K562 (cell line): ENCODE data around the gene GBP5. TPM values are rescaled to one million over a fixed set of nuclear protein-coding genes. Genes with fewer than 3 reads are reported as not detected.

Experiments used
- ATAC-seq: fragments of 200-7000 bp; cut with Tn5 transposase; 3 replicates; pipeline ENCODE4 v1.9.1; 2020; ENCODE audit warnings: moderate library complexity
- BruUV-seq: library from RNA; stranded (reverse); fragments of 400-500 nt; replicated peaks from 2 replicates; lab custom pipeline; 2021; lab: Mats Ljungman, UMichigan
- CTCF ChIA-PET: fragments of 300-600 bp; formaldehyde crosslinking; extraction: SDS; loops from one replicate; lab custom pipeline; 2021; ENCODE audit warnings: low intra/inter-chr PET ratio; lab: Yijun Ruan, JAX
- POLR2A ChIA-PET: fragments of 300-600, 350-650 bp; sonication (Branson Sonifier 250); formaldehyde crosslinking; extraction: SDS; loops from one replicate; lab custom pipeline; 2021; ENCODE audit warnings: antibody characterized with exemption, inconsistent platforms; lab: Yijun Ruan, JAX
- DNase-seq, 4 experiments: peaks; one replicate each; pipeline versions ENCODE4 v3.0.0 to v3.0.0-alpha.2; 2011 to 2018; ENCODE audit warnings: low spot score in 3 of 4, mixed read lengths in 3 of 4; ENCODE audit errors: extremely low read depth in 1 of 4
- FAIRE-seq: peaks from 2 replicates; lab custom pipeline; 2011; peaks lifted over from hg19 to GRCh38; lab: Jason Lieb, UNC
- H2AFZ ChIP-seq: 2 replicates; pipeline ENCODE4 v1.6.0; 2011; ENCODE audit warnings: low read depth, low read length, control low read depth, inconsistent platforms
- H3K27ac ChIP-seq: fragments of 200-600 bp; 3 replicates; pipeline ENCODE4 v1.8.0; 2011; ENCODE audit warnings: low read depth, mild to moderate bottlenecking, control low read depth, inconsistent platforms, low read length, moderate library complexity, mixed read lengths; ENCODE audit errors: extremely low read depth
- H3K27me3 ChIP-seq, 2 experiments: fragments of 300-600 bp in 1 of 2; 2 replicates in 1 of 2; 3 replicates in 1 of 2; pipeline versions ENCODE4 v1.6.0 to v1.8.0; 2011; ENCODE audit warnings: inconsistent platforms in 2 of 2, low read length in 2 of 2, mild to moderate bottlenecking in 1 of 2, mixed read lengths in 1 of 2, moderate library complexity in 1 of 2; ENCODE audit not compliant: control insufficient read depth in 2 of 2, insufficient read depth in 2 of 2
- H3K36me3 ChIP-seq: fragments of 300-600 bp; 3 replicates; pipeline ENCODE4 v1.8.0; 2011; ENCODE audit warnings: mild to moderate bottlenecking, low read length, inconsistent platforms; ENCODE audit not compliant: control insufficient read depth, insufficient read depth
- H3K4me1 ChIP-seq, 2 experiments: fragments of 200-600 bp in 1 of 2; replicated peaks in 1 of 2; 2 replicates in 1 of 2; 3 replicates in 1 of 2; pipeline versions ENCODE4 v1.5.1 to v1.8.0; 2011; ENCODE audit warnings: inconsistent platforms in 2 of 2, low read length in 2 of 2, mild to moderate bottlenecking in 1 of 2, mixed read lengths in 1 of 2, moderate library complexity in 1 of 2; ENCODE audit not compliant: control insufficient read depth in 2 of 2, insufficient read depth in 2 of 2
- H3K4me2 ChIP-seq: 2 replicates; pipeline ENCODE4 v1.6.1; 2011; ENCODE audit warnings: low read length, control low read depth, inconsistent platforms, mixed read lengths; ENCODE audit not compliant: insufficient read depth
- H3K4me3 ChIP-seq: fragments of 200-600 bp; sonication (generic), shearing (Covaris generic); 2 replicates; pipeline ENCODE4 v1.5.1; 2016; ENCODE audit warnings: control low read depth, inconsistent platforms
- H3K79me2 ChIP-seq: fragments of 200-600 bp; 3 replicates; pipeline ENCODE4 v1.8.0; 2011; ENCODE audit warnings: low read length, inconsistent platforms; ENCODE audit not compliant: control insufficient read depth, insufficient read depth
- H3K9ac ChIP-seq, 2 experiments: 2 replicates each; pipeline versions ENCODE4 v1.6.0 to v1.6.1; 2011; ENCODE audit warnings: low read depth in 2 of 2, low read length in 2 of 2, control low read depth in 1 of 2, inconsistent platforms in 1 of 2, mild to moderate bottlenecking in 1 of 2, mixed read lengths in 1 of 2; ENCODE audit not compliant: insufficient read depth in 1 of 2
- H3K9me1 ChIP-seq: one replicate; pipeline ENCODE4 v1.6.0; 2011; ENCODE audit warnings: inconsistent platforms, mild to moderate bottlenecking, low read length, moderate library complexity; ENCODE audit not compliant: control insufficient read depth, insufficient read depth
- H3K9me3 ChIP-seq: replicated peaks from 2 replicates; pipeline ENCODE4 v1.5.1; 2011; ENCODE audit warnings: low read depth, low read length, inconsistent platforms; ENCODE audit not compliant: control insufficient read depth, insufficient read depth
- H4K20me1 ChIP-seq: replicated peaks from 2 replicates; pipeline ENCODE4 v1.6.1; 2011; ENCODE audit warnings: low read length, inconsistent platforms, mixed read lengths; ENCODE audit not compliant: control insufficient read depth, insufficient read depth
- ARID2 ChIP-seq: fragments of 450-650 bp; IDR thresholded peaks from 2 replicates; pipeline ENCODE4 v1.6.1; 2017; ENCODE audit warnings: antibody characterized with exemption, mild to moderate bottlenecking
- CHD2 ChIP-seq: IDR thresholded peaks from 2 replicates; pipeline ENCODE4 v1.6.1; 2011; ENCODE audit warnings: low read depth, low read length
- RNF219 ChIP-seq: fragments of 250-450 bp; sonication (Bioruptor Pico); IDR thresholded peaks from 2 replicates; pipeline ENCODE4 v1.5.0; 2022; ENCODE audit warnings: mild to moderate bottlenecking
- SAP30 ChIP-seq: fragments of 200-600 bp; sonication (generic); IDR thresholded peaks from 2 replicates; pipeline ENCODE4 v1.6.1; 2012; ENCODE audit warnings: borderline replicate concordance, low read depth, mild to moderate bottlenecking, moderate library complexity, low read length, control low read depth, inconsistent platforms; ENCODE audit not compliant: insufficient read depth, poor library complexity, severe bottlenecking
- SIX5 ChIP-seq, 2 experiments: IDR thresholded peaks; 2 replicates each; pipeline ENCODE4 v1.6.1; 2011; ENCODE audit warnings: low read length in 2 of 2, borderline replicate concordance in 1 of 2, low read depth in 1 of 2, mild to moderate bottlenecking in 1 of 2, moderate library complexity in 1 of 2; ENCODE audit not compliant: insufficient read depth in 1 of 2
- SRF ChIP-seq, 2 experiments: fragments of 250-450, 450-650 bp in 1 of 2; sonication (Bioruptor Pico) in 1 of 2; sonication (generic) in 1 of 2; formaldehyde crosslinking; IDR thresholded peaks; 2 replicates each; pipeline versions ENCODE4 v1.5.0 to v1.5.1; 2020 to 2022; ENCODE audit warnings: mild to moderate bottlenecking in 1 of 2, missing genetic modification reagents in 1 of 2
- WGBS: fragments of 100-300 bp; shearing (Covaris generic); methylation state at CpG from one replicate; pipeline ENCODE4 v1.1.6; 2016; ENCODE audit warnings: low coverage, mixed read lengths; ENCODE audit not compliant: insufficient coverage; ENCODE audit errors: missing lambda C conversion rate; 5-methylcytosine and 5-hydroxymethylcytosine counted together
- in situ Hi-C: fragments of 300-500 bp; cut with MboI; formaldehyde crosslinking; loops from 4 replicates; pipeline ENCODE4 v1.15.0; 2018; ENCODE audit warnings: inconsistent platforms, mixed read lengths
- intact Hi-C: fragments of 100-400 bp; cut with micrococcal nuclease; formaldehyde crosslinking; loops from 2 replicates; pipeline ENCODE4 v1.14.2; 2022
- polyA plus RNA-seq, 8 experiments: library from polyadenylated mRNA; depleted of rRNA in 4 of 8; stranded (reverse) in 5 of 8; unstranded in 3 of 8; fragments of >200 nt; fragmentation: Nextera tagmentation in 2 of 8; fragmentation: Illumina TruSeq in 1 of 8; extraction: Ambion mirVana in 2 of 8; extraction: Trizol in 1 of 8; gene quantifications; 2 replicates each; pipeline versions ENCODE4 v1.2.1 to v1.2.3, GENCODE V29; 2011 to 2014; ENCODE audit warnings: inconsistent platforms in 1 of 8, missing spikeins in 1 of 8
- total RNA-seq, 7 experiments: library from RNA; depleted of rRNA in 6 of 7; stranded (reverse); fragments of >200 nt in 6 of 7; fragmentation: Illumina TruSeq in 2 of 7; extraction: Trizol in 2 of 7; gene quantifications; 2 replicates each; pipeline versions ENCODE4 v1.2.1 to v1.2.3, GENCODE V29; 2011 to 2021; ENCODE audit warnings: low replicate concordance in 1 of 7

The GBP5 gene
- total and polyA plus RNA-seq, 9 of the 15 experiments (the other 6 are each of a cell fraction or from before 2014, with no cell fraction given), result 0.23 to 0.91 (median 0.57) TPM

GRCh38 chr1:89279011-89279466 lies 6.4 kb upstream of the GBP5 start:
- TF ChIP-seq SIX5 (IDR thresholded peaks at IDR 0.05; ENCODE audit: borderline replicate concordance in 1 of 2, insufficient read depth in 1 of 2, low read depth in 1 of 2, low read length in 2 of 2) (no peak), ARID2 (no peak), RNF219 (CRISPR knock-in tag) (no peak), SAP30 (no peak), SRF (CRISPR knock-in tag; IDR thresholded peaks at IDR 0.05) (no peak), CHD2 (no peak)

More at GRCh38 chr1:89279011-89279466, 6.4 kb upstream of the GBP5 start:
- Histone ChIP-seq H3K9me3 (no peaks in the 10 kb centered on the region), H2AFZ (no peak overlapping the region), H3K27ac (no peak overlapping the region), H3K4me2 (no peak overlapping the region), H3K4me3 (no peak overlapping the region), H4K20me1 (no peaks in the 10 kb centered on the region), H3K9me1 (no peaks in the 10 kb centered on the region), H3K9ac (no peak overlapping the region), H3K4me1 (no peaks in the 10 kb centered on the region), H3K36me3 (no peaks in the 10 kb centered on the region), H3K79me2 (no peaks in the 10 kb centered on the region), H3K27me3 (no peaks in the 10 kb centered on the region)
- in situ Hi-C loops (no loop called here), intact Hi-C loops (loop anchor here (5.0 kb wide), 1 partner anchor 192 kb away; no protein-coding TSS in a partner anchor)
- FAIRE-seq, result no peak
- 0% methylated on average over 6 of the region's 6 CpGs for WGBS
- BruUV-seq, result no TSS peak
- CTCF ChIA-PET, result no interaction called here
- POLR2A ChIA-PET, result no interaction called here
- no peak for DNase-seq
- no peak for ATAC-seq
